Glomerular endothelial cell (primary cell): ENCODE results near the gene SHMT2. TPM values are rescaled to one million over a fixed set of nuclear protein-coding genes. Genes with fewer than 3 reads are reported as not detected.

Source experiments
- DNase-seq: peaks from one replicate; pipeline ENCODE4 v3.0.0-alpha.2; 2011; ENCODE audit warnings: low read depth, low spot score; ENCODE audit errors: extremely low read depth
- total RNA-seq: library from RNA; depleted of rRNA; stranded (reverse); fragments of >200 nt; gene quantifications from 2 replicates; pipeline ENCODE4 v1.2.3, GENCODE V29; 2015

SHMT2 gene
- 64.0 and 92.2 TPM in 2 replicates for total RNA-seq

DNA sequence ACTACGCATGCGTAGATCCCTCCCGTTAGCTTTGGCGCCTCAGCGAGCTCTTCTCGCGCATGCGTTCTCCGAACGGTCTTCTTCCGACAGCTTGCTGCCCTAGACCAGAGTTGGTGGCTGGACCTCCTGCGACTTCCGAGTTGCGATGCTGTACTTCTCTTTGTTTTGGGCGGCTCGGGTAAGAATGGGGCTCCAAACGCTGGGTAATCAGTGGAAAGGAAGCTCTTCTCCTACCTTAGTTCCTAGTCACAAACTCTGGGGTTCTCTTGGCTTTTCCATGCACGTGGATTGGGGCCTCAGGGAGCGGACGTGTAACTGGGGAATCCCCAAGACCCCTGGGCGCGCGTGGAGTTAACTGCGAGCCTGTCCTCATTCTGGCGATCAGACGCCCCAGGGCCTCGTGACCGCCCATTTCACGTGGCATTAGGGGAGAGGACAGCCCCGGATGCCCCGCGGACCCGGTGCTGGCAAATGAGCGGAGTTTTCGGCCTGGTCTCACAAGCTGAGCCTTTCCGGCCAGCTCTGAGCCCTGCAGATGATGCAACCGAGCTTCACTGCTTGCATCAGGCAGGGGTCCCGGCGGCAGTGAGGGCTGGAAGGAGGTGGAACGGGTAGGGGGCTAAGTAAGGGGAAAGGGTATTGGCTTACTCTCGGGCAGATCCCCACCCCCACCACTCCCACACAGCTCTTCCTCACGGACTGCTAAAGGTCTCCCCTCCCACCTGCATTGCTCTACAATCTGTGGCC, at the start of gene SHMT2:
Gene SHMT2 (plus strand): TSS at position 78 of the 747 bp plus-strand sequence. CDS start 68 bp downstream, at position 146.
- DNase-seq = peak; percentile 82

DNA sequence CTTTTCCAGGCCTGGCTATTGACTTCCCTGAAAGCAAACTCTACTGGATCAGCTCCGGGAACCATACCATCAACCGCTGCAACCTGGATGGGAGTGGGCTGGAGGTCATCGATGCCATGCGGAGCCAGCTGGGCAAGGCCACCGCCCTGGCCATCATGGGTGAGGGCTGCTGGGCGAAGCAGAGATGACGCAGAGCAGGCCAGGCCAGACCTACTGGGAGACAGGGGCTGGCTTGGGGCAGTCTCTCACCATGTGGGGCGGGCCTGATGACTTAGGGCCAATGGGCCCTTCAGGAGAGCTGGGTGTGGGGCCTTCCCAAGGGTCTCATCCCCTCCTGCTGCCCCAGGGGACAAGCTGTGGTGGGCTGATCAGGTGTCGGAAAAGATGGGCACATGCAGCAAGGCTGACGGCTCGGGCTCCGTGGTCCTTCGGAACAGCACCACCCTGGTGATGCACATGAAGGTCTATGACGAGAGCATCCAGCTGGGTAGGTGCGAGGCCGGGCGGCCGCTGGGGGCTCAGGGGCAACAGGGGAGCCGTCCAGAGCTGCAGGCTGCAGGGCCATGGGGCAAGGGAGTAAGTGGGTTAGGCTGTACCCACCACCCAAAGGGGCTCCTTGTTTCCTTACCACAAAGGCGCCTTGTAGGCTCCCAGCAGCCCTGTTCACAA, 49.1 kb upstream of the SHMT2 start:
- no peak for DNase-seq

DNA sequence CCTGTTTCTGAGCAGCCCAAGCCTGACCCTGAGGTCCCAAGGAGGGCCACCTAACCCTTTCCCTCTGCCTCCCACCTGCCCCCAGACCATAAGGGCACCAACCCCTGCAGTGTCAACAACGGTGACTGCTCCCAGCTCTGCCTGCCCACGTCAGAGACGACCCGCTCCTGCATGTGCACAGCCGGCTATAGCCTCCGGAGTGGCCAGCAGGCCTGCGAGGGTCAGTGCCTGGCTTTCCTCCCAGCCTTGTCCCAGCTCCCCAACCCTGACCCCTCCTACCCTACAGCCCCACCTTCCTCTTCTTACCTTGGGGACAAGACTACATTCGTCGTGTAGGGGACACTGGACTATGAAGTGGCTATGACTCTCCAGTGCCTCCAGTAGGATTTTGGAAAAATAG, 48.4 kb upstream of the SHMT2 start:
- no peak for DNase-seq

DNA sequence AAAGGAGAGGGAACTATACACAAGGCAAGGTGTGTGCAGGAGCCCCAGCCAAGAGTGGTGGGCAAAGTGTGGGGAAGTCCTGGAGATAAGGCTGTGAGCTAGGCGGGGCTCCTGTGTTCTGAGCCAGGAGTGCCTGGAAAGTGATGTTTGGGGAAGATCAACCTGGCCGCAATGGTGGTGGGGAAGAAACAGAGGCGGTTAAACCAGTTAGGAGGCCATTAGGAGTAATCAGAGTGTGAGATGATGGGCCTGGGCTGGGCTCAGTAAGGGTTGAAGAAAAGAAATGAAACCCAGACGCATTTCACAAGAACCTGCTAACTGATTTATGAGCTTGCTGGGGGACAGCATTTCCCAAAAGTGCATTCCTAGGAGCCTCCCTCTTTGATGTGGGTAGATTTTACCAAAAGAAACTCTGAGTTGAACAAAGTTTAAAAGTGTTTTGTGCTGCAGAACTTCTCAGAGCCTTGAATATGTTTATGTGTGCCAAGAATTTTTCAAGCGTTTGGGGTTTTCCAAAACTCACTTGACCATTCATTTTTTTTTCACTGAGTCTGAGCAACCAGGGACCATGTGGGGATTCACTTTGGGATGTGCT, 47.9 kb upstream of the SHMT2 start:
- DNase-seq = no peak

DNA sequence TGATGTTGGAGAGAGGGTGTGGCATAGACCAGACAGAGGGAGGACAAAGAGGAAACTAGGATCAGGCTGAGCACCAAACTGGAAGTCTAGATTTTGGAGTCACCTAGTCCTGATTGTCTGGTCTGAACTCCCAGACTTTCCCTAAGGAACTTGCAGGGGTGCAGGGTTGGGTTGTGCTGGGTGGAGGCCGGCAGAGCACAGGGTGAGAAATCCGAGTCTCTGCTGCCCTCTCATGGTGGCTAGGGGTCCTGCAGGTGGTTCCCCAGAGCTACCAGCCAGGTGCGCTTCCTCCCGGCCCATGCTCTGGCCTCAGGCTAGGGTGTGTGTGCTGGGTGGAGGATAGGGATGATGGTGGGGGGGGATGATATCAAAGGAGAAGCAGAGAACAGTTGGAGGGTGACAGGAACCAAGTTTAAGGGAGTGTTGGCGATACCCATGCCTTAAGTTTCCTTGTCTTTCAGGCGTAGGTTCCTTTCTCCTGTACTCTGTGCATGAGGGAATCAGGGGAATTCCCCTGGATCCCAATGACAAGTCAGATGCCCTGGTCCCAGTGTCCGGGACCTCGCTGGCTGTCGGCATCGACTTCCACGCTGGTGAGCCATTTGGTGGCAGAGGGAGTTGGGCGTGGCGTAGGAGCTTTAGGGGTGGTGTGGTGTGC, 46.5 kb upstream of the SHMT2 start:
- DNase-seq = peak; percentile 10

DNA sequence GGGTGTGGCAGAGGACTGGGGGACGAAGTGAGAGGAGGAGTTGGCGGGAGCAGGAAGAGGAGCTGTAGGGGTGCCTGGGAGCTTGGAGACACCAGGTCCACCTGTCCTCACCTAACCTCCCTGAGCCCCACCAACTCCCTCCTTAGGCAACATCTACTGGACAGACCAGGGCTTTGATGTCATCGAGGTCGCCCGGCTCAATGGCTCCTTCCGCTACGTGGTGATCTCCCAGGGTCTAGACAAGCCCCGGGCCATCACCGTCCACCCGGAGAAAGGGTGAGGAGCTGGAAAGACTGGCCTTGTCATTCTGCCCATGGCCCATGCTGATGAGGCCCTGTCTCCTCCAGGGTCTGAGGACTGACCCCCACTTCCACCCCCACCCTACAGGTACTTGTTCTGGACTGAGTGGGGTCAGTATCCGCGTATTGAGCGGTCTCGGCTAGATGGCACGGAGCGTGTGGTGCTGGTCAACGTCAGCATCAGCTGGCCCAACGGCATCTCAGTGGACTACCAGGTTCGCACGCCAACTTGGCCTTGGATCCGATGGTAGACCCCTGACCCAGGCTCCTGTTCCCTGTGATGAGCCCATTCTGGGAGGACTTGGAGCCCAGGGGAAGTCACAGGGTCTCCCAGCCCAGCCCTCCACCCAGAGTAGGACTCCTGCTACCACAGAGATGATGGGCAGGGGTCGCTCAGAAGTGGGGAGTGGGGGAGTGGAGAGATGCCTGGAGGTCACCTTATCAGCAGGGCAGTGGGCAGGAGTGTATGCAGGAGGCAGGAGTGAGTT, 45.4 kb upstream of the SHMT2 start:
- no peak for DNase-seq

DNA sequence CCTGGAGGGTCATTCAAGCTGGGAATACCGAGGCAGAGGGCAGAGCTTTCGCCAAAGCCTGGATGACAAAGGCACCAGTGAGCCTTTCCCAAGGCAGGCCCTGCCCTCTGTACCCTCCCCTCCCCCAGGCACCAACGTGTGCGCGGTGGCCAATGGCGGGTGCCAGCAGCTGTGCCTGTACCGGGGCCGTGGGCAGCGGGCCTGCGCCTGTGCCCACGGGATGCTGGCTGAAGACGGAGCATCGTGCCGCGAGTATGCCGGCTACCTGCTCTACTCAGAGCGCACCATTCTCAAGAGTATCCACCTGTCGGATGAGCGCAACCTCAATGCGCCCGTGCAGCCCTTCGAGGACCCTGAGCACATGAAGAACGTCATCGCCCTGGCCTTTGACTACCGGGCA, 44.1 kb upstream of the SHMT2 start:
- DNase-seq = no peak

DNA sequence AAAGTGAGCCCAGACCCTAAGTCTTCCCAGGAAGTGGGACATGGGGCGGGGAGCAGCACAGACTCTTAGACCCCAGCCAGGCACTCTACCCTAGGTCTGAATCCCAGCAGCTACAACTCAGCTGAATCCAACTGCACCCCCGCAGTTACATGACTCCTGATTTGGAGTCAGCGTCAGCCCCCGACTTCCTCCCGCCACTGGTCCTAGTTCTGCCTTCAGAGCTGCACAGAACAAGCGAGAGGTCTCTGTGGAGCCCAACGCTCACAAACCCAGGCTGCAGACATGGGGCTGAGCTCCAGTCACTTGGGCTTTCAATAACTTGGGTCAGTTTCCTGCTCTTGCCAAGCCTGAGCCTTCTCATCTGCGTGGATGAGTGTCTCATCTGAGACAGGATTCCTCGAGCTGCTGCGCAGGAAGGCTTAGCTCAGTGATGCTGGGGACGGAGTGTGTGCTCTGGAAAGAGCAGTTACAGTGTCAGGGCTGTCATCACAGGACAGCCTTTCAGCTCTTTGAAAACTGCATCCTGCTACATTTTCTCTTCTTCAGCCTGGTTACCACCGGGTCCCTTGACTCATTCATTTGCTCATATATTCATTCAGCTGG, 43.5 kb upstream of the SHMT2 start:
- DNase-seq = no peak

DNA sequence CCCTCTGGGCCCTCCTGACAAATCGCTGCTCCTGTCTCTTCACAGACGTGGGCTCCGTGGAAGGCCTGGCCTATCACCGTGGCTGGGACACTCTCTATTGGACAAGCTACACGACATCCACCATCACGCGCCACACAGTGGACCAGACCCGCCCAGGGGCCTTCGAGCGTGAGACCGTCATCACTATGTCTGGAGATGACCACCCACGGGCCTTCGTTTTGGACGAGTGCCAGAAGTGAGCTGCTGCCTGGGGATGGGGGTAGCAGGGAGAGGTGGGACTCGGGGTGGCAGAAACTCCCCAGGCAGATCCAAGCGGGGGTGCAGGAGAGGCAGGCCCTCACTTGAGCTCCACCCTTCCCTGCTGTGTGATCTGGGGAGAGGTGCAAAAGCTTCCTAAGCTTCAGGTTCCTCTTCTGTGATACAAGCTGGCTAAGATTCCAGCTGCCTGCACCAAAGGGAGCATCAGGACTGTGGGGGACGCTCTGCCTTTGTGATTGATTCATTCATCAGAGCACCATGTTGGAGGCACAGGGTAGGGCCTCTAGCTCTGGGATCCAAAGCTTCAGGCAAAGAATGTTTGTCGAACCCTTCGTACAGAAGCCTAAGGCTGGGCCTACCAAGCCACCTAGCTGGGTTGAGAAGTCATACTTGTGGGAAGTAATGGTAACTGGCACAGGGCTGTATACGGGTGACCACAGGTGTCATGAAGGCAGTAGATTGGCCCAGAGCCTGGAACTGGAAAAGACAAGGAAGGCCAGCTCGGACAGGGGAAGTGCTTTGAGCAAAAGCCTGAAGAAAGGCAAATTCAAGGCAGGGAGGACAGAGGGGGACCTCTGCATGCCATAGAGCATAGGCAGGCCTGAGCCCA, 42.1 kb upstream of the SHMT2 start:
- no peak for DNase-seq

DNA sequence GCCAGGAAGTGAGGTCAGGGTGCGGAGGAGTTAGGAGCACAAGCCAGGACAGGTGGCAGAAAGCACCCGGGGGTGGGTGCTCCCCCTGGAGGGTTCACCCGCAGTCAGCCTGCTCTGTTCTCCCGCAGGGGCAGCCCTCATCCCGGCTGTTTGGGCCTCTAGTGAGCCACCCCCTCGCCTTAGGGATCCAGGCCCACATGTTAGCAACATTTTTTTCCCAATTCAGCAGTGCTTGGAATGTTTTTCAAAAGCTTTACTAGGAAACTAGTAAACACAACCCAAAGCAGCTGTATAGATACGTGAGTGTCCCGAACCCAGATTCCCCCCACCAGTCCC, 41.5 kb upstream of the SHMT2 start:
- no peak for DNase-seq

DNA sequence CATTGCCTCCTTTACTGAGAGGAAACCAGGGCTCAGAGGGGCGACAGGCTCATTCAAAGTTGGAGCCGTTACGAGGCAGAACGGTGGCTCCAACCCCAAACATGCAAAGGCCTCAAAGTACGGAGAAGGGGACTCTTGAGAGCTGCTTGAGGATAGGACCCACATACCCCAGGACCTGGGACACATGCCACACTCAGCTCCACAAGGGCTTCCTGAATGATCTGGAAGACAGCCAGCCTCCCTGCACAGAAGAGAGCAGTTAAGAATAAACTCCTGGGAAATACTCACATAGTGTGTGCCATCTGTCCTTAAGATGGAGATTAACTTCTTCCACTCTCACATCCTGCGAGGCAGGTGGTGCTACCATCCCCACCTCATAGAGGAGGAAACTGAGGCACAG, 39.5 kb upstream of the SHMT2 start:
- no peak for DNase-seq

DNA sequence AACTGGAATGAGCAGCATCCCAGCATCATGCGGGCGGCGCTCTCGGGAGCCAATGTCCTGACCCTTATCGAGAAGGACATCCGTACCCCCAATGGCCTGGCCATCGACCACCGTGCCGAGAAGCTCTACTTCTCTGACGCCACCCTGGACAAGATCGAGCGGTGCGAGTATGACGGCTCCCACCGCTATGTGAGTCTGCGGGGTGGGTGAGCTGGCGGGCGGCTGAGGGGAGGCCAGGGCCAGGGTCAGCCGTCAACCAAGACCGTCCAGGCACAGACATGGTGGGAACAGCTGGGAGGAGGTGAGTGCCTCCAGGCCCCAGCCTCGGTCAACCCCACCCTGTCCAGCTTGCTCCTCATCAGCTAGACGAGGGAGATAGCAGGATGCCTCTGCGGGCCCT, 38.7 kb upstream of the SHMT2 start:
- no peak for DNase-seq

DNA sequence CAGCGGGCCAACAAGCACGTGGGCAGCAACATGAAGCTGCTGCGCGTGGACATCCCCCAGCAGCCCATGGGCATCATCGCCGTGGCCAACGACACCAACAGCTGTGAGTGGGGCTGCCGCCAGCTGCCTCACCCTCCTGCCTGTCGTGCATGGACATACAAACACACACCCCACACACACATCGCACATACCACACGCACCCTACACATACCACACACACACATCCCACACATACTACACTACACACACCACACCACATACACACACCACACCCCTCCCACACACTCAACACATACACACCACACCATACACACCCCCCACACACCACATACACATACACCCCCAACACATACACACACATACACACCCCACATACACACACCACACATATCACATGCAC, 38.1 kb upstream of the SHMT2 start:
- no peak for DNase-seq

DNA sequence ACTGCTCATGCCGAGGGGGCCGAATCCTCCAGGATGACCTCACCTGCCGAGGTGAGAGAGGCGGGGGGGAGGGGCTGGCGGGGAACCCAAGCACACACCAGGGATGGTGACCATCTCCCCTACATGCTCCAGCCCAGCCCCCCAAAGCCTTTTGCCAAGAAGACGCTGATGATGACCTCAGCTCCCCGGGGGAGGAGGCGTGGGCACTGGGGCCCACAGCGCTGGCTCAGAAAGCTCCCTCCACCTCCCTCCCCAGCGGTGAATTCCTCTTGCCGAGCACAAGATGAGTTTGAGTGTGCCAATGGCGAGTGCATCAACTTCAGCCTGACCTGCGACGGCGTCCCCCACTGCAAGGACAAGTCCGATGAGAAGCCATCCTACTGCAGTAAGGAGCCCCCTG, 36.6 kb upstream of the SHMT2 start:
- DNase-seq = no peak

DNA sequence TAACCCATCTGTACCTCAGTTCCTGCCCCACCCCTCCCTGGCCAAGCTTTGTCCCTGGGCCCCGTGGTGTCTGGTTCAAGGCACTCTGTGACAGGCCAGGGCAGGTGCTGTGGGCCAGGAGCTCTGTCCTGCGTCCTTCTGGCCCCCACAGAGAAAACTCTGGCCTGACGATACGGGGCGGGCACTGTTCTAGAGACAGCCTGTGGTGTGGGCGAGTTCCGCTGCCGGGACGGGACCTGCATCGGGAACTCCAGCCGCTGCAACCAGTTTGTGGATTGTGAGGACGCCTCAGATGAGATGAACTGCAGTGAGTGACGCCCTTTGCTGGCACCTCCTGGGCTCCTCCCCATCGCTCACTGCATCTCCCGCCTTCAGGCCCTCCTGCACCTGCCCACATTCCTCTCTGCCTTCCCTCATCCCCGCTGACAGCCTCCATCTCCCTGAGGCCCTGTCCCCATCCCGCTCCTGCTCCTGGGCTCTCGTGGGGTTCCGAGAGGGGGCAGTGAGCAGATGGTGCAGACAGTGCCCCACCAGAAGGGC, 35.7 kb upstream of the SHMT2 start:
- DNase-seq = no peak

DNA sequence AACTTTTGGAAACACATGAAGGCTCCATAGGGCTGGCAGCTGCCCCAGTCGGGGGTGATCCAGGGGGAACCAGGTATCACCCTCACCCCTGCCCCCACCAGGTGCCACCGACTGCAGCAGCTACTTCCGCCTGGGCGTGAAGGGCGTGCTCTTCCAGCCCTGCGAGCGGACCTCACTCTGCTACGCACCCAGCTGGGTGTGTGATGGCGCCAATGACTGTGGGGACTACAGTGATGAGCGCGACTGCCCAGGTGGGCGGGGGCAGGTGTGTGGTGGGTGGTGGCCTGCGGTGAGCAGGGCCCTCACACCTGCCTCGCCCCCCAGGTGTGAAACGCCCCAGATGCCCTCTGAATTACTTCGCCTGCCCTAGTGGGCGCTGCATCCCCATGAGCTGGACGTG, 35.3 kb upstream of the SHMT2 start:
- DNase-seq = no peak

DNA sequence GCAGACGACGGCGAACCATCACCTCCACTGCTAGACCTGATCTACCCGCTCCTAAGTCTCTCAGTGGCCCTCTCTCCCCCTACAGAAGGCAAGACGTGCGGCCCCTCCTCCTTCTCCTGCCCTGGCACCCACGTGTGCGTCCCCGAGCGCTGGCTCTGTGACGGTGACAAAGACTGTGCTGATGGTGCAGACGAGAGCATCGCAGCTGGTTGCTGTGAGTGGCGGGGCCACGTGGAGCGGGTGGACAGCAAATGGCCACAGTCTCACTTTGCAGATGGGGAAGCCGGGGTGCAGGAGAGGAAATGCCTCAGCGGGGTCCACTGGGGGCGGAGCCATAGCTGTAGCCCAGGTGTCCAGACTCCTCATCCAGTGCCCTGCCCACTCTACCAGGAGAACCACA, 34.3 kb upstream of the SHMT2 start:
- DNase-seq = no peak

DNA sequence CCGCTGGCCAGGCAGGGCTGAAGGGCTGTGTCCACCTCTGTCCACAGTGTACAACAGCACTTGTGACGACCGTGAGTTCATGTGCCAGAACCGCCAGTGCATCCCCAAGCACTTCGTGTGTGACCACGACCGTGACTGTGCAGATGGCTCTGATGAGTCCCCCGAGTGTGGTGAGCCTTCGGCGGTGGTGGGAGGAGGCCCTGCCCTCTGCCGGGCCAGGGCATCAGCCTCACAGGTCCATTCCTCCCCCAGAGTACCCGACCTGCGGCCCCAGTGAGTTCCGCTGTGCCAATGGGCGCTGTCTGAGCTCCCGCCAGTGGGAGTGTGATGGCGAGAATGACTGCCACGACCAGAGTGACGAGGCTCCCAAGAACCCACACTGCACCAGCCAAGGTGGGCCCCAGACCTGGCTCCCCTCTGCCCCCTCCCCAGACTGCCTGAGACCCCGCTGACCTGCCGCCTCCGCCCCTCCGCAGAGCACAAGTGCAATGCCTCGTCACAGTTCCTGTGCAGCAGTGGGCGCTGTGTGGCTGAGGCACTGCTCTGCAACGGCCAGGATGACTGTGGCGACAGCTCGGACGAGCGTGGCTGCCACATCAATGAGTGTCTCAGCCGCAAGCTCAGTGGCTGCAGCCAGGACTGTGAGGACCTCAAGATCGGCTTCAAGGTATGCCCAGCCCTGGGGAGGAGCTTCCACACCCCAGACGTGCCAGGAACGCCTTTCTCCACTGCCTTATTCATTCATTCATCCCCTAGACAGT, 33.7 kb upstream of the SHMT2 start:
- DNase-seq = no peak

DNA sequence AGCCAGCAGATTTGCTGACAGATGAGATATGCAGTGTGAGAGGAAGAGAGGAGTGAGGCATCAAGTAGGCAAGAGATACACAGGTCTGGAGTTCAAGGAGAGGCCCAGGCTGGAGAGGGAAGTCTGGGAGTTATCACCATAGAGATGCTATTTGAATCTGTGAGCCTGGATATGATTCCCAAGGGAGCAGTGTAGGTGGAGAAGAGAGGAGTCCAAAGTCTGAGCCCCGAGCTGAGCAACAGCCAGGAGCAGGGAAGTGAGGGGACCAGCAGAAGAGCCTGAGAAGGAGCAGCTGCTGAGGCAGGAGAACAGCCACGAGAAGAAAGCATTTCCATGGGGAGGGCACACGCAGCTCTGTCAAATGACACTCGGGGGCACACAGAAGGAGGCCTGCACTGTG, 33.1 kb upstream of the SHMT2 start:
- DNase-seq = no peak
